Loucy (cell line): Measurements from ENCODE around the gene CNTNAP2.

Source experiments
- H2AFZ ChIP-seq: fragments of 200-600 bp; sonication (generic); 2 replicates; pipeline ENCODE4 v1.6.0; 2016; ENCODE audit warnings: antibody characterized with exemption, mild to moderate bottlenecking, low read length, moderate library complexity
- H3F3A ChIP-seq: fragments of 200-600 bp; 2 replicates; pipeline ENCODE4 v1.6.0; 2016; ENCODE audit warnings: antibody characterized with exemption, low read depth, mild to moderate bottlenecking
- H3K27me3 ChIP-seq: fragments of 200-600 bp; sonication (generic); 2 replicates; pipeline ENCODE4 v1.6.1; 2014; ENCODE audit warnings: low read length, mild to moderate bottlenecking; ENCODE audit not compliant: insufficient read depth, poor library complexity, severe bottlenecking
- H3K36me3 ChIP-seq: fragments of 200-600 bp; sonication (generic); 2 replicates; pipeline ENCODE4 v1.6.1; 2016; ENCODE audit warnings: low read length; ENCODE audit not compliant: insufficient read depth
- H3K4me1 ChIP-seq: fragments of 200-600 bp; sonication (generic); 2 replicates; pipeline ENCODE4 v1.5.1; 2014; ENCODE audit warnings: low read length, mild to moderate bottlenecking; ENCODE audit not compliant: insufficient read depth, poor library complexity, severe bottlenecking
- H3K4me2 ChIP-seq: fragments of 200-600 bp; sonication (generic); 2 replicates; pipeline ENCODE4 v1.6.0; 2014; ENCODE audit warnings: antibody characterized with exemption, low read length, low read depth, mild to moderate bottlenecking; ENCODE audit not compliant: poor library complexity, severe bottlenecking
- H3K4me3 ChIP-seq: fragments of 200-600 bp; sonication (generic); 2 replicates; pipeline ENCODE4 v1.5.1; 2014; ENCODE audit warnings: low read length, mild to moderate bottlenecking, mixed read lengths; ENCODE audit not compliant: poor library complexity, severe bottlenecking
- H3K79me2 ChIP-seq: fragments of 200-600 bp; sonication (generic); 2 replicates; pipeline ENCODE4 v1.6.1; 2014; ENCODE audit warnings: low read length; ENCODE audit not compliant: insufficient read depth
- H3K9ac ChIP-seq: fragments of 200-600 bp; sonication (generic); 2 replicates; pipeline ENCODE4 v1.6.0; 2014; ENCODE audit warnings: mild to moderate bottlenecking, low read depth, low read length, moderate library complexity; ENCODE audit not compliant: poor library complexity, severe bottlenecking
- H3K9me2 ChIP-seq: fragments of 200-600 bp; sonication (generic); replicated peaks from 2 replicates; pipeline ENCODE4 v1.6.1; 2016; ENCODE audit warnings: low read depth, low read length, mixed read lengths
- H3K9me3 ChIP-seq: fragments of 200-600 bp; sonication (generic); 2 replicates; pipeline ENCODE4 v1.6.1; 2014; ENCODE audit warnings: mild to moderate bottlenecking, antibody characterized with exemption, low read length, low read depth; ENCODE audit not compliant: insufficient read depth
- H4K20me1 ChIP-seq: fragments of 200-600 bp; sonication (generic); 2 replicates; pipeline ENCODE4 v1.6.0; 2014; ENCODE audit warnings: antibody characterized with exemption, low read length, mild to moderate bottlenecking; ENCODE audit not compliant: insufficient read depth, poor library complexity, severe bottlenecking
- EZH2phosphoT487 ChIP-seq: fragments of 200-600 bp; IDR thresholded peaks from 2 replicates; pipeline ENCODE4 v1.6.1; 2018; ENCODE audit warnings: antibody characterized with exemption, mild to moderate bottlenecking, moderate library complexity, borderline replicate concordance
- TF ChIP-seq, protein P1 (sequence below): fragments of 200-600 bp; sonication (generic); conservative IDR thresholded peaks from 2 replicates; pipeline ENCODE4 v1.5.1; 2014; ENCODE audit warnings: mild to moderate bottlenecking, antibody characterized with exemption, low read length

CNTNAP2 gene

DNA sequence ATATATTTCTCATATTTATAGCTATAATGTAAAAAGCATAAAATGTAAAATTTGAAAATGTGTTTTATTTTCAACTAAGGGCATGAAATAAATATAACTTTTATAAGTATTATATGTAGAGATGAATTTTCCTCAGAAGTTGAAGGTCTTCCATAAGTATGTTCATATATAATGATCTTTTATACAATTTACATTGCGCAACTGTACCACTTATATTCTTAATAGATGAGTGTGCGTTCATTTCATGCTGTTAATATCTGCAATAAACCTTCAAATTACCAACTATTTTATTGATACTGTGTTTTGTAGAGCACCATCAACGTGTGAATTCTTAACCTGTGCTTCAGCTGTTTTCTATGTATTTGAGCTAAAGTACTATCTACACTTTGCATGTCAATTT is 285.3 kb downstream of the CNTNAP2 start:
- Histone ChIP-seq H3F3A (no peaks in the 10 kb centered on the region), H2AFZ (no peak overlapping the region), H3K36me3 (no peaks in the 10 kb centered on the region), H3K27me3 (no peaks in the 10 kb centered on the region), H4K20me1 (no peaks in the 10 kb centered on the region), H3K9me3 (no peaks in the 10 kb centered on the region), H3K4me2 (no peak overlapping the region), H3K79me2 (no peaks in the 10 kb centered on the region), H3K9ac (no peak overlapping the region), H3K4me3 (no peak overlapping the region), H3K9me2 (no peaks in the 10 kb centered on the region), H3K4me1 (no peaks in the 10 kb centered on the region)
- TF ChIP-seq EZH2phosphoT487, result no peak
- TF ChIP-seq, protein P1, sequence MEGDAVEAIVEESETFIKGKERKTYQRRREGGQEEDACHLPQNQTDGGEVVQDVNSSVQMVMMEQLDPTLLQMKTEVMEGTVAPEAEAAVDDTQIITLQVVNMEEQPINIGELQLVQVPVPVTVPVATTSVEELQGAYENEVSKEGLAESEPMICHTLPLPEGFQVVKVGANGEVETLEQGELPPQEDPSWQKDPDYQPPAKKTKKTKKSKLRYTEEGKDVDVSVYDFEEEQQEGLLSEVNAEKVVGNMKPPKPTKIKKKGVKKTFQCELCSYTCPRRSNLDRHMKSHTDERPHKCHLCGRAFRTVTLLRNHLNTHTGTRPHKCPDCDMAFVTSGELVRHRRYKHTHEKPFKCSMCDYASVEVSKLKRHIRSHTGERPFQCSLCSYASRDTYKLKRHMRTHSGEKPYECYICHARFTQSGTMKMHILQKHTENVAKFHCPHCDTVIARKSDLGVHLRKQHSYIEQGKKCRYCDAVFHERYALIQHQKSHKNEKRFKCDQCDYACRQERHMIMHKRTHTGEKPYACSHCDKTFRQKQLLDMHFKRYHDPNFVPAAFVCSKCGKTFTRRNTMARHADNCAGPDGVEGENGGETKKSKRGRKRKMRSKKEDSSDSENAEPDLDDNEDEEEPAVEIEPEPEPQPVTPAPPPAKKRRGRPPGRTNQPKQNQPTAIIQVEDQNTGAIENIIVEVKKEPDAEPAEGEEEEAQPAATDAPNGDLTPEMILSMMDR, result no peak

DNA sequence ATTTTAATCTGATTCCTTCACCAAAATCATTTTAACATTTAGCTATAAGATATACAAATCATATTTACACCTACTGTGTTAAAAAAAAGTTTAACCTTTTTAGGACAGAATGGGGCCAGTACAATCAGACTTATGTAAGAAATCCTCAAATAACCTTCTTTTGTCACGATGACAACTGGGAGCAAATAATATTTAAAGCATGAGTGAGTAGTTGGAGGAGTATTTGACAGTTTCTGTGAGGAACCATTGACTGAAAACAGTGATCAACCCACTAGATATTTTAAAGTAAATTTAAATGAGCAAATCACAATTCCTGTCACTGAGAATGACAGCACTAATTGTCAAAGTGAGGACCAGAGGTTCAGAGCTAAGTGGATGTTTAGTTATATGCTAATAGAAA is 289.1 kb downstream of the CNTNAP2 start:
- Histone ChIP-seq H4K20me1 (no peaks in the 10 kb centered on the region), H3K36me3 (no peaks in the 10 kb centered on the region), H3K9ac (no peak overlapping the region), H3K9me2 (no peaks in the 10 kb centered on the region), H3K4me2 (no peak overlapping the region), H3F3A (no peaks in the 10 kb centered on the region), H3K27me3 (no peaks in the 10 kb centered on the region), H2AFZ (no peak overlapping the region), H3K4me3 (no peak overlapping the region), H3K79me2 (no peaks in the 10 kb centered on the region), H3K4me1 (no peaks in the 10 kb centered on the region), H3K9me3 (no peaks in the 10 kb centered on the region)
- TF ChIP-seq, protein P1, result no peak

DNA sequence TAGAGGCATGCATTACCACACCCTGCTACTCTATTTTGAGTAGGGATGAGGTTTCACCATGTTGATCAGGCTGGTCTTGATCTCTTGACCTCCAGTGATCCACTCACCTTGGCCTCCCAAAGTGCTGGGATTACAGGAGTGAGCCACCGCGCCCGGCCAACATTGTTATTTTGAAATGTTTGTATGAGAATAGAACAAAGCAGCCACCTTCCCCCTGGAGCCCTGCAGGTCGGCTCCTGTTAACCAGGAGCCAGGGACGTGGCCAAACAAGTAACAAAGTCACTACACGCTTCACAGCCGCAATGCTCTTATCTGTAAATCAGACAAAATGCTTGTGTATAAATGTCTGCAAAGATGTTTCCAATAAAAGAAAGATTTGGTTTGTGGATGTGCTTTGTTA is 295.4 kb downstream of the CNTNAP2 start:
- no peak for TF ChIP-seq EZH2phosphoT487
- TF ChIP-seq, protein P1, result no peak
- no peaks in the 10 kb centered on the region for H3K79me2 ChIP-seq
- no peak overlapping the region for H3K4me2 ChIP-seq
- H2AFZ ChIP-seq, result no peak overlapping the region
- no peaks in the 10 kb centered on the region for H3K36me3 ChIP-seq
- H3K27me3 ChIP-seq, result no peaks in the 10 kb centered on the region
- no peaks in the 10 kb centered on the region for H3K4me1 ChIP-seq
- no peak overlapping the region for H3K9ac ChIP-seq
- no peaks in the 10 kb centered on the region for H4K20me1 ChIP-seq
- no peak overlapping the region for H3K4me3 ChIP-seq
- H3F3A ChIP-seq, result no peaks in the 10 kb centered on the region
- no peaks in the 10 kb centered on the region for H3K9me2 ChIP-seq
- no peaks in the 10 kb centered on the region for H3K9me3 ChIP-seq
